GM20431 (cell line): ENCODE data around the gene ZIC5.

Experiments
- in situ Hi-C: fragments of 300-500 bp; cut with MseI, MboI; formaldehyde crosslinking; loops from one replicate; pipeline ENCODE4 v1.15.0; 2020; ENCODE audit warnings: low sequenced_read_pairs; ENCODE audit not compliant: unreplicated experiment

The ZIC5 gene

GRCh38 chr13:99977912-99978798 is 6.6 kb upstream of the ZIC5 start:
- in situ Hi-C loops: no loop called here

GRCh38 chr13:99977334-99977911 is 5.9 kb upstream of the ZIC5 start:
- in situ Hi-C loops: no loop called here

- in situ Hi-C loops: no loop called here
Measured at GRCh38 chr13:99976575-99976974, 5.0 kb upstream of the ZIC5 start.

- in situ Hi-C loops: no loop called here
Measured at GRCh38 chr13:99975626-99976025, 4.1 kb upstream of the ZIC5 start.

GRCh38 chr13:99974939-99975561 is 3.5 kb upstream of the ZIC5 start:
- in situ Hi-C loops: no loop called here

- in situ Hi-C loops: no loop called here
Measured at GRCh38 chr13:99974296-99974938, 2.9 kb upstream of the ZIC5 start.

- in situ Hi-C loops: no loop called here
Measured at GRCh38 chr13:99973808-99974185, 2.2 kb upstream of the ZIC5 start.

GRCh38 chr13:99973163-99973807 is 1.7 kb upstream of the ZIC5 start:
- in situ Hi-C loops: no loop called here

- in situ Hi-C loops: no loop called here
Measured at GRCh38 chr13:99972190-99972731, 694 bp upstream of the ZIC5 start.

- in situ Hi-C loops: no loop called here
Measured at GRCh38 chr13:99970651-99971575, 654 bp downstream of the ZIC5 start.

GRCh38 chr13:99969919-99970650 is 1.5 kb downstream of the ZIC5 start:
- in situ Hi-C loops: no loop called here

- in situ Hi-C loops: no loop called here
Measured at GRCh38 chr13:99969453-99969918, 2.1 kb downstream of the ZIC5 start.

- in situ Hi-C loops: no loop called here
Measured at GRCh38 chr13:99968521-99969452, 2.8 kb downstream of the ZIC5 start.

- in situ Hi-C loops: no loop called here
Measured at GRCh38 chr13:99967869-99968520, 3.6 kb downstream of the ZIC5 start.

- in situ Hi-C loops: no loop called here
Measured at GRCh38 chr13:99967498-99967868, 4.1 kb downstream of the ZIC5 start.

GRCh38 chr13:99966064-99966805 is 5.3 kb downstream of the ZIC5 start:
- in situ Hi-C loops: no loop called here
